GM23338 (cell line): ENCODE results near the gene CLEC1A.

Source experiments
- CREB1 ChIP-seq: fragments of 250-450 bp; sonication (Bioruptor Pico); IDR thresholded peaks from 2 replicates; pipeline ENCODE4 v1.5.0; 2020; ENCODE audit warnings: low read depth, mild to moderate bottlenecking, moderate library complexity
- EZH2 ChIP-seq: fragments of 200-600 bp; sonication (generic); IDR thresholded peaks from one replicate; pipeline ENCODE4 v1.8.0; 2017; ENCODE audit warnings: antibody characterized with exemption, mild to moderate bottlenecking, low read depth; ENCODE audit not compliant: unreplicated experiment
- EZH2phosphoT487 ChIP-seq: fragments of 200-600 bp; sonication (generic); IDR thresholded peaks from one replicate; pipeline ENCODE4 v1.8.1; 2018; ENCODE audit warnings: antibody characterized with exemption; ENCODE audit not compliant: unreplicated experiment
- JUNB ChIP-seq: IDR thresholded peaks from one replicate; pipeline ENCODE4 v1.6.1; 2016; ENCODE audit warnings: antibody characterized with exemption; ENCODE audit not compliant: unreplicated experiment
- NANOG ChIP-seq: IDR thresholded peaks from 2 replicates; pipeline ENCODE4 v1.6.1; 2016; ENCODE audit warnings: antibody characterized with exemption, borderline replicate concordance
- POLR2AphosphoS5 ChIP-seq: IDR thresholded peaks from 2 replicates; pipeline ENCODE4 v1.6.1; 2016; ENCODE audit warnings: antibody characterized with exemption, low read depth
- STAT1 ChIP-seq: IDR thresholded peaks from one replicate; pipeline ENCODE4 v1.6.1; 2016; ENCODE audit warnings: antibody characterized with exemption; ENCODE audit not compliant: unreplicated experiment
- ZNF114 ChIP-seq: fragments of 250-450 bp; sonication (Bioruptor Pico); IDR thresholded peaks from 2 replicates; pipeline ENCODE4 v1.5.0; 2020; ENCODE audit warnings: mild to moderate bottlenecking, moderate library complexity
- ZNF331 ChIP-seq: fragments of 250-450 bp; sonication (Bioruptor Pico); IDR thresholded peaks from 2 replicates; pipeline ENCODE4 v1.5.0; 2020; ENCODE audit warnings: low read depth, mild to moderate bottlenecking, moderate library complexity
- TF ChIP-seq, protein P1 (sequence below), 2 experiments: fragments of 200-600 bp in 1 of 2; sonication (generic) in 1 of 2; conservative IDR thresholded peaks; 2 replicates each; pipeline versions ENCODE4 v1.5.1 to v1.6.1; 2016 to 2017; ENCODE audit warnings: antibody characterized with exemption in 2 of 2, low read depth in 2 of 2, mild to moderate bottlenecking in 2 of 2, moderate library complexity in 1 of 2
- TF ChIP-seq, protein P2 (sequence below): IDR thresholded peaks from 2 replicates; pipeline ENCODE4 v1.6.1; 2016; ENCODE audit warnings: antibody characterized with exemption
- TF ChIP-seq, protein P3 (sequence below): IDR thresholded peaks from one replicate; pipeline ENCODE4 v1.6.1; 2018; ENCODE audit warnings: antibody characterized with exemption; ENCODE audit not compliant: unreplicated experiment

GRCh38 chr12:10027721-10028120 is 71.1 kb downstream of the CLEC1A start:
- TF ChIP-seq, protein P1, sequence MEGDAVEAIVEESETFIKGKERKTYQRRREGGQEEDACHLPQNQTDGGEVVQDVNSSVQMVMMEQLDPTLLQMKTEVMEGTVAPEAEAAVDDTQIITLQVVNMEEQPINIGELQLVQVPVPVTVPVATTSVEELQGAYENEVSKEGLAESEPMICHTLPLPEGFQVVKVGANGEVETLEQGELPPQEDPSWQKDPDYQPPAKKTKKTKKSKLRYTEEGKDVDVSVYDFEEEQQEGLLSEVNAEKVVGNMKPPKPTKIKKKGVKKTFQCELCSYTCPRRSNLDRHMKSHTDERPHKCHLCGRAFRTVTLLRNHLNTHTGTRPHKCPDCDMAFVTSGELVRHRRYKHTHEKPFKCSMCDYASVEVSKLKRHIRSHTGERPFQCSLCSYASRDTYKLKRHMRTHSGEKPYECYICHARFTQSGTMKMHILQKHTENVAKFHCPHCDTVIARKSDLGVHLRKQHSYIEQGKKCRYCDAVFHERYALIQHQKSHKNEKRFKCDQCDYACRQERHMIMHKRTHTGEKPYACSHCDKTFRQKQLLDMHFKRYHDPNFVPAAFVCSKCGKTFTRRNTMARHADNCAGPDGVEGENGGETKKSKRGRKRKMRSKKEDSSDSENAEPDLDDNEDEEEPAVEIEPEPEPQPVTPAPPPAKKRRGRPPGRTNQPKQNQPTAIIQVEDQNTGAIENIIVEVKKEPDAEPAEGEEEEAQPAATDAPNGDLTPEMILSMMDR (conservative IDR thresholded peaks at IDR 0.05; ENCODE audit: low read depth in 2 of 2) = no peak
- no peak for TF ChIP-seq POLR2AphosphoS5
- no peak for TF ChIP-seq JUNB
- TF ChIP-seq, protein P2, sequence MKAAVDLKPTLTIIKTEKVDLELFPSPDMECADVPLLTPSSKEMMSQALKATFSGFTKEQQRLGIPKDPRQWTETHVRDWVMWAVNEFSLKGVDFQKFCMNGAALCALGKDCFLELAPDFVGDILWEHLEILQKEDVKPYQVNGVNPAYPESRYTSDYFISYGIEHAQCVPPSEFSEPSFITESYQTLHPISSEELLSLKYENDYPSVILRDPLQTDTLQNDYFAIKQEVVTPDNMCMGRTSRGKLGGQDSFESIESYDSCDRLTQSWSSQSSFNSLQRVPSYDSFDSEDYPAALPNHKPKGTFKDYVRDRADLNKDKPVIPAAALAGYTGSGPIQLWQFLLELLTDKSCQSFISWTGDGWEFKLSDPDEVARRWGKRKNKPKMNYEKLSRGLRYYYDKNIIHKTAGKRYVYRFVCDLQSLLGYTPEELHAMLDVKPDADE = no peak
- TF ChIP-seq EZH2 = no peak
- TF ChIP-seq, protein P3, sequence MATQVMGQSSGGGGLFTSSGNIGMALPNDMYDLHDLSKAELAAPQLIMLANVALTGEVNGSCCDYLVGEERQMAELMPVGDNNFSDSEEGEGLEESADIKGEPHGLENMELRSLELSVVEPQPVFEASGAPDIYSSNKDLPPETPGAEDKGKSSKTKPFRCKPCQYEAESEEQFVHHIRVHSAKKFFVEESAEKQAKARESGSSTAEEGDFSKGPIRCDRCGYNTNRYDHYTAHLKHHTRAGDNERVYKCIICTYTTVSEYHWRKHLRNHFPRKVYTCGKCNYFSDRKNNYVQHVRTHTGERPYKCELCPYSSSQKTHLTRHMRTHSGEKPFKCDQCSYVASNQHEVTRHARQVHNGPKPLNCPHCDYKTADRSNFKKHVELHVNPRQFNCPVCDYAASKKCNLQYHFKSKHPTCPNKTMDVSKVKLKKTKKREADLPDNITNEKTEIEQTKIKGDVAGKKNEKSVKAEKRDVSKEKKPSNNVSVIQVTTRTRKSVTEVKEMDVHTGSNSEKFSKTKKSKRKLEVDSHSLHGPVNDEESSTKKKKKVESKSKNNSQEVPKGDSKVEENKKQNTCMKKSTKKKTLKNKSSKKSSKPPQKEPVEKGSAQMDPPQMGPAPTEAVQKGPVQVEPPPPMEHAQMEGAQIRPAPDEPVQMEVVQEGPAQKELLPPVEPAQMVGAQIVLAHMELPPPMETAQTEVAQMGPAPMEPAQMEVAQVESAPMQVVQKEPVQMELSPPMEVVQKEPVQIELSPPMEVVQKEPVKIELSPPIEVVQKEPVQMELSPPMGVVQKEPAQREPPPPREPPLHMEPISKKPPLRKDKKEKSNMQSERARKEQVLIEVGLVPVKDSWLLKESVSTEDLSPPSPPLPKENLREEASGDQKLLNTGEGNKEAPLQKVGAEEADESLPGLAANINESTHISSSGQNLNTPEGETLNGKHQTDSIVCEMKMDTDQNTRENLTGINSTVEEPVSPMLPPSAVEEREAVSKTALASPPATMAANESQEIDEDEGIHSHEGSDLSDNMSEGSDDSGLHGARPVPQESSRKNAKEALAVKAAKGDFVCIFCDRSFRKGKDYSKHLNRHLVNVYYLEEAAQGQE = no peak
- TF ChIP-seq EZH2phosphoT487 = no peak
- no peak for TF ChIP-seq NANOG
- TF ChIP-seq CREB1 (CRISPR knock-in tag) = no peak
- no peak for TF ChIP-seq STAT1
- TF ChIP-seq ZNF331 (CRISPR knock-in tag) = no peak
- TF ChIP-seq ZNF114 (CRISPR knock-in tag) = no peak
